HEK293 (cell line): ENCODE results near the gene PDE6B.
A peak's percentile ranks its signal among the peaks of the same experiment; 100 is the strongest.

Source experiments
- CTCF ChIA-PET: fragments of 350-600 bp; formaldehyde crosslinking; extraction: SDS; loops from one replicate; lab custom pipeline; 2021; ENCODE audit warnings: antibody characterized with exemption; lab: Yijun Ruan, JAX
- POLR2A ChIA-PET: fragments of 300-600 bp; formaldehyde crosslinking; extraction: SDS; loops from one replicate; lab custom pipeline; 2020; ENCODE audit warnings: antibody characterized with exemption, inconsistent platforms; lab: Yijun Ruan, JAX
- H3K27ac ChIP-seq: fragments of 200-500 bp; sonication (Bioruptor generic); 2 replicates; pipeline ENCODE4 v1.5.1; 2014; ENCODE audit warnings: low read depth, low read length, control low read depth, inconsistent platforms; ENCODE audit errors: extremely low read depth
- H3K36me3 ChIP-seq, 2 experiments: fragments of 200-500 bp in 1 of 2; sonication (Bioruptor generic) in 1 of 2; 1 replicate in 1 of 2; 2 replicates in 1 of 2; pipeline ENCODE4 v1.5.1; 2014 to 2017; ENCODE audit warnings: inconsistent platforms in 2 of 2, low read length in 2 of 2; ENCODE audit not compliant: control insufficient read depth in 2 of 2, insufficient read depth in 1 of 2
- H3K4me1 ChIP-seq: fragments of 200-500 bp; sonication (Bioruptor generic); 2 replicates; pipeline ENCODE4 v1.5.1; 2014; ENCODE audit warnings: mild to moderate bottlenecking, low read length, inconsistent platforms; ENCODE audit not compliant: control insufficient read depth, insufficient read depth
- H3K4me3 ChIP-seq: 2 replicates; pipeline ENCODE4 v1.5.1; 2011; ENCODE audit warnings: low read depth, mild to moderate bottlenecking, control low read depth, low read length, moderate library complexity
- H3K9me3 ChIP-seq: fragments of 200-500 bp; sonication (Bioruptor generic); 2 replicates; pipeline ENCODE4 v1.5.1; 2014; ENCODE audit warnings: low read depth, low read length, inconsistent platforms; ENCODE audit not compliant: control insufficient read depth, insufficient read depth
- GLI2 ChIP-seq: fragments of 450-650 bp; formaldehyde crosslinking; IDR thresholded peaks from 2 replicates; pipeline ENCODE4; 2017; ENCODE audit warnings: missing biosample characterization, missing genetic modification characterization, low read depth, borderline replicate concordance
- GLIS1 ChIP-seq: fragments of 450-650 bp; formaldehyde crosslinking; IDR thresholded peaks from 2 replicates; pipeline ENCODE4 v1.5.1; 2016; ENCODE audit warnings: missing biosample characterization, missing genetic modification characterization
- GLIS2 ChIP-seq: fragments of 450-650 bp; formaldehyde crosslinking; IDR thresholded peaks from 2 replicates; pipeline ENCODE4 v1.5.1; 2016; ENCODE audit warnings: missing biosample characterization, missing genetic modification characterization
- HIC1 ChIP-seq: fragments of 450-650 bp; formaldehyde crosslinking; IDR thresholded peaks from 2 replicates; pipeline ENCODE4 v1.5.1; 2016; ENCODE audit warnings: missing biosample characterization, missing genetic modification characterization
- REPIN1 ChIP-seq: fragments of 450-650 bp; formaldehyde crosslinking; IDR thresholded peaks from 2 replicates; pipeline ENCODE4 v1.5.1; 2017; ENCODE audit warnings: missing biosample characterization, missing genetic modification characterization, low read depth
- ZBTB17 ChIP-seq: fragments of 450-650 bp; formaldehyde crosslinking; IDR thresholded peaks from 2 replicates; pipeline ENCODE4 v1.5.1; 2016; ENCODE audit warnings: missing biosample characterization, missing genetic modification characterization
- ZBTB8A ChIP-seq: fragments of 450-650 bp; formaldehyde crosslinking; IDR thresholded peaks from 2 replicates; pipeline ENCODE4 v1.5.1; 2016; ENCODE audit warnings: missing biosample characterization, missing genetic modification characterization
- ZFP41 ChIP-seq: fragments of 450-650 bp; formaldehyde crosslinking; IDR thresholded peaks from 2 replicates; pipeline ENCODE4 v1.5.1; 2016; ENCODE audit warnings: missing biosample characterization, missing genetic modification characterization, borderline replicate concordance
- ZIC2 ChIP-seq: fragments of 450-650 bp; formaldehyde crosslinking; IDR thresholded peaks from 2 replicates; pipeline ENCODE4 v1.5.1; 2016; ENCODE audit warnings: missing biosample characterization, missing genetic modification characterization
- ZNF23 ChIP-seq: fragments of 450-650 bp; formaldehyde crosslinking; IDR thresholded peaks from 2 replicates; pipeline ENCODE4 v1.5.1; 2016; ENCODE audit warnings: missing biosample characterization, missing genetic modification characterization, borderline replicate concordance
- ZNF239 ChIP-seq: fragments of 450-650 bp; formaldehyde crosslinking; IDR thresholded peaks from 2 replicates; pipeline ENCODE4 v1.5.1; 2016; ENCODE audit warnings: missing biosample characterization, missing genetic modification characterization
- ZNF248 ChIP-seq: fragments of 450-650 bp; formaldehyde crosslinking; IDR thresholded peaks from 2 replicates; pipeline ENCODE4 v1.5.1; 2017; ENCODE audit warnings: missing biosample characterization, missing genetic modification characterization
- ZNF350 ChIP-seq: fragments of 450-650 bp; formaldehyde crosslinking; IDR thresholded peaks from 2 replicates; pipeline ENCODE4 v1.5.0; 2017; ENCODE audit warnings: missing biosample characterization, mild to moderate bottlenecking, missing genetic modification characterization
- ZNF600 ChIP-seq: fragments of 450-650 bp; formaldehyde crosslinking; IDR thresholded peaks from 2 replicates; pipeline ENCODE4 v1.5.1; 2016; ENCODE audit warnings: missing biosample characterization, missing genetic modification characterization
- ZNF747 ChIP-seq: fragments of 450-650 bp; formaldehyde crosslinking; IDR thresholded peaks from 2 replicates; pipeline ENCODE4 v1.5.1; 2016; ENCODE audit warnings: missing biosample characterization, missing genetic modification characterization
- ZXDB ChIP-seq: fragments of 450-650 bp; formaldehyde crosslinking; IDR thresholded peaks from 2 replicates; pipeline ENCODE4 v1.5.1; 2016; ENCODE audit warnings: missing biosample characterization, missing genetic modification characterization
- TF ChIP-seq, protein P1 (sequence below): fragments of 450-650 bp; formaldehyde crosslinking; IDR thresholded peaks from 2 replicates; pipeline ENCODE4 v1.5.1; 2016; ENCODE audit warnings: missing biosample characterization, missing genetic modification characterization

The PDE6B gene

GRCh38 chr4:659851-660250 lies 34.5 kb downstream of the PDE6B start:
- H3K27ac ChIP-seq: no peak overlapping the region
- H3K36me3 ChIP-seq: no peaks in the 10 kb centered on the region
- H3K9me3 ChIP-seq: no peaks in the 10 kb centered on the region
- ChIA-PET POLR2A (no interaction called here), CTCF (no interaction called here)
- H3K4me1 ChIP-seq: no peaks in the 10 kb centered on the region
- TF ChIP-seq ZFP41 (tag by site-specific recombination): no peak
- no peak for TF ChIP-seq ZNF600 (tag by site-specific recombination)
- TF ChIP-seq GLI2: no peak
- no peak overlapping the region for H3K4me3 ChIP-seq

GRCh38 chr4:660401-660800 lies 35.0 kb downstream of the PDE6B start:
- no peaks in the 10 kb centered on the region for H3K4me1 ChIP-seq

DNA sequence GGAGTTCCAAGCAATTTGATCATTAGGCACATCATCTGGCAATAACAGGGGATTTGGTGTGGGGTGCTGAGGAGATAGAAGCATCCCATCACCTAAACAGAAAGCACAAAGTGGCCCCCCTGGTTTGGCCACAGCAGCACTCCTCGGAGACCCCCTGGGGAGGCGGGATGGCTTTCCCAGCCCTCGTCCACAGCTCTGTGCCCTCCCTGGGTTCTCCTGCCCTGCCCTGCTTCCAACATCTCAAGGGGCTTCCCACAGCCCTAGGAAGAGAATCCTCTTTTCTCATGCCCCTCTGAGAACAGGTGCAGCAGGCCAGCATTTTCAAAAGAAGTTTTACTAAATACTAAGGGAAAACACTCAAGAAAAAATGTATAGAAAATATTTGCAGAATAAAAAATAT lies 35.9 kb downstream of the PDE6B start:
- CTCF ChIA-PET: no interaction called here
- TF ChIP-seq GLIS1 (tag by site-specific recombination): 0 out of 2 replicates have a peak, but pooled peaks have one; percentile 14
- TF ChIP-seq ZIC2 (tag by site-specific recombination): no peak
- Histone ChIP-seq H3K4me1 (no peaks in the 10 kb centered on the region), H3K9me3 (no peaks in the 10 kb centered on the region), H3K27ac (no peak overlapping the region), H3K36me3 (no peaks in the 10 kb centered on the region), H3K4me3 (no peak overlapping the region)
- POLR2A ChIA-PET: no interaction called here

More at GRCh38 chr4:660401-660800, 35.0 kb downstream of the PDE6B start:
- Histone ChIP-seq H3K36me3 (no peaks in the 10 kb centered on the region), H3K4me3 (no peak overlapping the region), H3K9me3 (no peaks in the 10 kb centered on the region), H3K27ac (no peak overlapping the region)
- ChIA-PET CTCF (no interaction called here), POLR2A (no interaction called here)
- TF ChIP-seq ZNF747 (tag by site-specific recombination): no peak
- TF ChIP-seq ZBTB17 (tag by site-specific recombination): no peak
- TF ChIP-seq ZXDB (tag by site-specific recombination): no peak
- TF ChIP-seq GLIS2: no peak
- TF ChIP-seq REPIN1 (tag by site-specific recombination): no peak
- TF ChIP-seq ZNF23: no peak
- no peak for TF ChIP-seq HIC1
- TF ChIP-seq ZNF248 (tag by site-specific recombination): no peak
- no peak for TF ChIP-seq ZNF239 (tag by site-specific recombination)
- TF ChIP-seq ZBTB8A: no peak
- TF ChIP-seq ZNF350 (tag by site-specific recombination): no peak
- TF ChIP-seq, protein P1, sequence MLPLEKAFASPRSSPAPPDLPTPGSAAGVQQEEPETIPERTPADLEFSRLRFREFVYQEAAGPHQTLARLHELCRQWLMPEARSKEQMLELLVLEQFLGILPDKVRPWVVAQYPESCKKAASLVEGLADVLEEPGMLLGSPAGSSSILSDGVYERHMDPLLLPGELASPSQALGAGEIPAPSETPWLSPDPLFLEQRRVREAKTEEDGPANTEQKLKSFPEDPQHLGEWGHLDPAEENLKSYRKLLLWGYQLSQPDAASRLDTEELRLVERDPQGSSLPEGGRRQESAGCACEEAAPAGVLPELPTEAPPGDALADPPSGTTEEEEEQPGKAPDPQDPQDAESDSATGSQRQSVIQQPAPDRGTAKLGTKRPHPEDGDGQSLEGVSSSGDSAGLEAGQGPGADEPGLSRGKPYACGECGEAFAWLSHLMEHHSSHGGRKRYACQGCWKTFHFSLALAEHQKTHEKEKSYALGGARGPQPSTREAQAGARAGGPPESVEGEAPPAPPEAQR: no peak
- TF ChIP-seq, all 188 proteins: peak for 0
